Epithelial cell of esophagus (primary cell): Measurements from ENCODE around the gene FAM163A.

Experiments
- DNase-seq: peaks from one replicate; pipeline ENCODE4 v3.0.0; 2010; ENCODE audit warnings: low read depth
- H3K4me3 ChIP-seq: 2 replicates; pipeline ENCODE4 v1.5.1; 2011; ENCODE audit warnings: mild to moderate bottlenecking, low read length, control low read depth
- TF ChIP-seq, protein P1 (sequence below): IDR thresholded peaks from 2 replicates; pipeline ENCODE4 v1.5.1; 2011; ENCODE audit warnings: low read depth, mild to moderate bottlenecking, low read length, control low read depth, inconsistent platforms; ENCODE audit not compliant: insufficient read depth; ENCODE audit errors: missing control alignments

FAM163A gene

DNA sequence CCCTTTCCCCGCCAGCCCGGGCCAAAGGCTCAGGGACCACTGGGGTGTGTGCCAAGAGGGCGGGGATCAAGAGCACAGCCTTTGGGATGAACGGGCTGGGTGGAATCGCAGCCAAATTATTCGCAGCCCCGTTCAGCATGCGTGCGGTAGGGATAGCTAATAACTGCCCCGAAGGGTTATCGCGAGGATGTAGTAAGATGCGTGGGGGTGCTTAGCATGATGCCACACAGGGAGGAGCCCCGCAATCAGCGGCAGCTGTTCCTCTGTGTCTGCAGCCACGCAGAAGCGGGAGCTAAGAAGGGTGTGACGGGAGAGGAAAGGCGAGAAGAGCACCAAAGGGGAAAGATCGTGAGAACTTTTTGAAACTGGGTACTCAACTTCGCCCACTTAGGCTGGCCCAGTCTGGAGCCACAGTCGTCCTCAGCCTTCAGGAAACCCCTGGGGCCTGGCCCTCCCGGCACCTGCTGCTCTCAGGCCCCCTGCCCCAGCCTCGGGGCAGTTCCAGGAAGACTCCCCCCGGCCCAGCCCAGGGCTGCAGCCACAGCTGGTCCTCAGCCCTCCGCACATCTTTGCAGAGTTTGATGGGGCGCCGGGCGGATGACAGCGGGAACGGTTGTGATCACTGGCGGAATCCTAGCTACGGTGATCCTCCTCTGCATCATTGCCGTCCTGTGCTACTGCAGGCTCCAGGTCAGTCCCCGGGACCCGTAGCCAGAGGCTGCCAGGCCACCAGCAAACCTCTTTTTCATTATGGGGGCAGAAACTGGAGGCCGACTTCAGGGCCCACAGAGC lies 69.6 kb downstream of the FAM163A start:
- H3K4me3 ChIP-seq = no peak overlapping the region
- DNase-seq = no peak
- TF ChIP-seq, protein P1, sequence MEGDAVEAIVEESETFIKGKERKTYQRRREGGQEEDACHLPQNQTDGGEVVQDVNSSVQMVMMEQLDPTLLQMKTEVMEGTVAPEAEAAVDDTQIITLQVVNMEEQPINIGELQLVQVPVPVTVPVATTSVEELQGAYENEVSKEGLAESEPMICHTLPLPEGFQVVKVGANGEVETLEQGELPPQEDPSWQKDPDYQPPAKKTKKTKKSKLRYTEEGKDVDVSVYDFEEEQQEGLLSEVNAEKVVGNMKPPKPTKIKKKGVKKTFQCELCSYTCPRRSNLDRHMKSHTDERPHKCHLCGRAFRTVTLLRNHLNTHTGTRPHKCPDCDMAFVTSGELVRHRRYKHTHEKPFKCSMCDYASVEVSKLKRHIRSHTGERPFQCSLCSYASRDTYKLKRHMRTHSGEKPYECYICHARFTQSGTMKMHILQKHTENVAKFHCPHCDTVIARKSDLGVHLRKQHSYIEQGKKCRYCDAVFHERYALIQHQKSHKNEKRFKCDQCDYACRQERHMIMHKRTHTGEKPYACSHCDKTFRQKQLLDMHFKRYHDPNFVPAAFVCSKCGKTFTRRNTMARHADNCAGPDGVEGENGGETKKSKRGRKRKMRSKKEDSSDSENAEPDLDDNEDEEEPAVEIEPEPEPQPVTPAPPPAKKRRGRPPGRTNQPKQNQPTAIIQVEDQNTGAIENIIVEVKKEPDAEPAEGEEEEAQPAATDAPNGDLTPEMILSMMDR = no peak

- TF ChIP-seq, protein P1 = no peak
- no peak for DNase-seq
- H3K4me3 ChIP-seq = no peak overlapping the region
Measured at GRCh38 chr1:179813626-179814545, 70.8 kb downstream of the FAM163A start.

DNA sequence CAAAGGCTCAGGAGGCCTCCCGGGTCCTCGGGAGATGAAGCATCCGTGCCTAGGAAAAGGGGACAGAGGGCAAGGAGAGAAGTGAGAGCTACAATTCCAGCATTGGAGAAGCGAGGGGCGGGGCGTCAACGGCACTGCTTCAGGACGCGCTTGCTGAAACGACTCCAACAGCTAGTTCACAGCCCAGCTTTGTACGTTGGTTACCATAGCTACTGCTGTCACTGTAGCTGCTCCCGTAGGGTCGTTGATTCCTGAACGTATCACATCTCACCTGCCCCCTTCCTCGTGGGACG lies 71.4 kb downstream of the FAM163A start:
- TF ChIP-seq, protein P1 = no peak
- no peak for DNase-seq
- H3K4me3 ChIP-seq = peak overlapping the region; percentile 31

DNA sequence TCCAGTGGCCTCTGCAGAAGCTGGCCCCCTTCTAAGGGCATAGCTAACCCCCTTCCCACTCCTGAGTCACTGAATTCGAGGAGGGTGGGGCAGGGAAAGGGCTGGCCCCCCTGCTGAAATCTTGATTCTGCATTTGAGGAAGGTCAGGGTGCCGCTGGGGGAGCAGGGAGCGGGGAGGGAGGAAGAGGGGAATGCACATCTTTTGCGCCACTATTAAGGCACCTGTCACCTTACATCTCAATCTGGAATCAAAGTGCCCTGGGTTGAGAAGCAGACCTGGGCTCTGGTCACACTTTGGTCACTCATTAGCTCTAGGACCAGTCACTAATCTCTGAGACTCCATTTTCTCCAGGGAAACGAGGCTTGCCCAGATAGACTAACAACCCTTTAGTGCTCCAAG lies 72.5 kb downstream of the FAM163A start:
- H3K4me3 ChIP-seq = no peak overlapping the region
- TF ChIP-seq, protein P1 = no peak
- no peak for DNase-seq

DNA sequence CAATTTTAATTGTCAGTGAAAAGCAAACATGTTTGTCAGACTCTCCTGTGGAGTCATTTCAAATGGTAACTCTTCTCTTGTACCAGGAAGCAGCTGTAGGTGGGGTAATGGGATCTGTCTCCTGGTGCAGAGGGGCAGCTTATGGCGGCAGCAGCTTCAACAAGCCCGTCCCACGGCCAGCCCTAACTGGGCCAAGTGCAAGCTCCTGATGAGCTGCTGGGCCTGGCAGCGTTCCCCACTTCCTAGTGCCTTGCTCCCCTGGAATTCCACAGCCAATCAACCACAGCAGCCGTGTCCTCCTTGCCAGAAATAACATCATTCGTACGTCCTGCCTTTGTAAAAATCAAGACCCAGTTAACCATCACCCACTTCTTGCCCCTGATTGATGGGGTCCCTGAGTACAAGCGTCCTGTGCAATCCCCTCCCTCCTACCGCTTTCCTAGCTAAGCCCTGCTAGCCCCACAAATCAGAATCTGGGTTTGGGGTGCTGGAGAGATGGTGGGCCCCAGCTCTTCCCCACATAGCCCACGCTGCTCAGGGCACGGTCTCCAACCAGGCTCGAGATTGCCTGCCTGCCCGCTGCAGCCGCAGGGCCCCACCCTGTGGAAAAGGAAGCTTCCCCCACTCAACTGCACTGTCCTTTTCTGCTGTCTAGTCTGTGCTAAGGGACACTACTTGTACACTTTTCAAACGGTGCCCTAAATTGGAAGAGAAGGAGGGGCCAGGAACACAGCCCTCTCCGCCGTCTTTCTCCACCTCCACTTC lies 73.3 kb downstream of the FAM163A start:
- no peak overlapping the region for H3K4me3 ChIP-seq
- DNase-seq = no peak
- TF ChIP-seq, protein P1 = no peak

DNA sequence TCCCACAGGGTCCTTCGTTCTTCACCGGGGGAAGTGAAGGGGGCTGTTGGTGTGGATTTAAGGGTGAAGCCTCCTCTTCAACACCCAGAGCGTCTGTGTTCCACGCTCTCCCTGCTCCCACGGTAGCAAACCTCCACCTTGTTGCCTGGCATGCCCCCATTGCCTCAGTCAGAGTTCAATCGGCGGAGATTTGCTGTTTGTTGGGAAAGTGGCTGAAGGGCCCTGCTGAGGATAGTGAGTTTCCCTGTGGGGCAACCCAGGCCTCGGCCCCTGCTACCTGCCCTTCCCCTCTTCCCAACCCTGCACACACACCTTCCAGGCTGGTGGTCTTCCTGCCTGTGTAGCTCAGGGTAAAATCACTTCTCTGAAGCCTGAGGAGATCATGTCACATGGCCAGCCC lies 74.0 kb downstream of the FAM163A start:
- no peak for DNase-seq
- TF ChIP-seq, protein P1 = no peak
- no peak overlapping the region for H3K4me3 ChIP-seq
